ENCODE measurements around the gene SELENOM.

The SELENOM gene

DNA sequence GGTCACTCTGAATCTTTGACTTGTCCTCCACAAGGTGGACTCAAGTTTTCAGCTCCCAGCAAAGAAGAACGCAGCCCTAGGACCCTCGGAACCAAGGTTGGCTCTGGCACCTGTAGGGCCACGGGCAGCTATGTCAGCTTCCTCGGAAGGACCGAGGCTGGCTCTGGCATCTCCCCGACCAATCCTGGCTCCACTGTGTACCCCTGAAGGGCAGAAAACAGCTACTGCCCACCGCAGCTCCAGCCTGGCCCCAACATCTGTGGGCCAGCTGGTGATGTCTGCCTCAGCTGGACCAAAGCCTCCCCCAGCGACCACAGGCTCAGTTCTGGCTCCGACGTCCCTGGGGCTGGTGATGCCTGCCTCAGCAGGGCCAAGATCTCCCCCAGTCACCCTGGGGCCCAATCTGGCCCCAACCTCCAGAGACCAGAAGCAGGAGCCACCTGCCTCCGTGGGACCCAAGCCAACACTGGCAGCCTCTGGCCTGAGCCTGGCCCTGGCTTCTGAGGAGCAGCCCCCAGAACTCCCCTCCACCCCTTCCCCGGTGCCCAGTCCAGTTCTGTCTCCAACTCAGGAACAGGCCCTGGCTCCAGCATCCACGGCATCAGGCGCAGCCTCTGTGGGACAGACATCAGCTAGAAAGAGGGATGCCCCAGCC is 17.6 kb upstream of the SELENOM start:
- ChIA-PET CTCF (interaction anchor here (0.8 to 1.6 kb wide), 5 partner anchors 14 to 39 kb away, joined by 3 to 11 read pairs (median 3); partner anchors contain the start of genes PLA2G3, RNF185 and SELENOM), POLR2A (interaction anchor here (1.8 kb wide), 1 partner anchor 18 kb away, joined by 5 read pairs; the partner anchor contains the start of gene SELENOM)
- TF ChIP-seq, protein P1, sequence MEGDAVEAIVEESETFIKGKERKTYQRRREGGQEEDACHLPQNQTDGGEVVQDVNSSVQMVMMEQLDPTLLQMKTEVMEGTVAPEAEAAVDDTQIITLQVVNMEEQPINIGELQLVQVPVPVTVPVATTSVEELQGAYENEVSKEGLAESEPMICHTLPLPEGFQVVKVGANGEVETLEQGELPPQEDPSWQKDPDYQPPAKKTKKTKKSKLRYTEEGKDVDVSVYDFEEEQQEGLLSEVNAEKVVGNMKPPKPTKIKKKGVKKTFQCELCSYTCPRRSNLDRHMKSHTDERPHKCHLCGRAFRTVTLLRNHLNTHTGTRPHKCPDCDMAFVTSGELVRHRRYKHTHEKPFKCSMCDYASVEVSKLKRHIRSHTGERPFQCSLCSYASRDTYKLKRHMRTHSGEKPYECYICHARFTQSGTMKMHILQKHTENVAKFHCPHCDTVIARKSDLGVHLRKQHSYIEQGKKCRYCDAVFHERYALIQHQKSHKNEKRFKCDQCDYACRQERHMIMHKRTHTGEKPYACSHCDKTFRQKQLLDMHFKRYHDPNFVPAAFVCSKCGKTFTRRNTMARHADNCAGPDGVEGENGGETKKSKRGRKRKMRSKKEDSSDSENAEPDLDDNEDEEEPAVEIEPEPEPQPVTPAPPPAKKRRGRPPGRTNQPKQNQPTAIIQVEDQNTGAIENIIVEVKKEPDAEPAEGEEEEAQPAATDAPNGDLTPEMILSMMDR (IDR thresholded peaks at IDR 0.05; ENCODE audit: insufficient read depth, low read length, missing control alignments), result no peak
- H3K4me3 ChIP-seq (ENCODE audit: low read depth, low read length), result no peak overlapping the region
- no peak for DNase-seq (ENCODE audit: low read depth, low spot score)

DNA sequence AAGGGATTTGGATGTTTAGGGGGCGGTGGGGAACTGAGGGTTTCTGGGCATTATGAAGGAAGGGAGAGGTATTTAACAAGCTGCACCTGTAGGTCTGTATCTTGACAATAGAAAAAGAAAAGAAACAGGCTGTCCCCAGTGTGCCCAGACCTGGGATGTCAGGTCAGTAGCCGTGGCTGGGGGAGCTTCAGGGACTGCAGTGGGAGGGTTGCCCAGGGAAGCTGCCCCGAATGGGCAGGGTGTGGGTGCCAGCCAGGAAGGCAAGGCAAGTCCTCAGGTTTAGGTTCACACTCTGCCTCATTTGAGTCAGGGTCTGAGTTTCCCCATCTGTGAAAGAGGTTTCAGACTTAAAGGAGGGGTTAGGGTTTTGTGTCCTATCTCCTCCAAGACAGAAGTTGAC is 16.9 kb upstream of the SELENOM start:
- POLR2A ChIA-PET, result interaction anchor here (1.8 kb wide), 1 partner anchor 17 kb away, joined by 5 read pairs; the partner anchor contains the start of gene SELENOM
- CTCF ChIA-PET, result interaction anchor here (0.8 to 1.6 kb wide), 4 partner anchors 16 to 40 kb away, joined by 3 to 11 read pairs (median 3); partner anchors contain the start of genes PLA2G3, RNF185 and SELENOM
- no peak overlapping the region for H3K4me3 ChIP-seq (ENCODE audit: low read depth, low read length)
- no peak for DNase-seq (ENCODE audit: low read depth, low spot score)
- TF ChIP-seq, protein P1 (IDR thresholded peaks at IDR 0.05; ENCODE audit: insufficient read depth, low read length, missing control alignments), result no peak

DNA sequence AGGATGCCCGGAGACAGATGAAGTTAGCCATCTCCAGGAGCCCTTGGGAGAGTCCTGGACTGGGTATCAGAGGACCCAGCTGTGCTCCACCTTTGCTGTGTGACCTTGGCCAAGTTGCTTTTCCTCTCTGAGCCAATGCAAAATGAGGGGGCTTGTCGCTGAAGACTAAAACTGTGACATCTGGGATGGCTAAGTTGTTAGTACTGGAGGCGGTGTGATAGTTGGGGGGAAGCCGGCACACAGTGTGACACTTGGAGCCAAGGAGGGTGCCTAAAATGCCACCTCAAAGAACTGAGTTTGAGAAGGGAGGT is 15.9 kb upstream of the SELENOM start:
- ChIA-PET CTCF (interaction anchor here (2.2 kb wide), 1 partner anchor 16 kb away, joined by 8 read pairs; the partner anchor contains the start of gene SELENOM), POLR2A (no interaction called here)
- TF ChIP-seq, protein P1 (IDR thresholded peaks at IDR 0.05; ENCODE audit: insufficient read depth, low read length, missing control alignments), result no peak
- DNase-seq (ENCODE audit: low read depth, low spot score), result no peak
- peak overlapping the region; percentile 62 for H3K4me3 ChIP-seq (ENCODE audit: low read depth, low read length)

DNA sequence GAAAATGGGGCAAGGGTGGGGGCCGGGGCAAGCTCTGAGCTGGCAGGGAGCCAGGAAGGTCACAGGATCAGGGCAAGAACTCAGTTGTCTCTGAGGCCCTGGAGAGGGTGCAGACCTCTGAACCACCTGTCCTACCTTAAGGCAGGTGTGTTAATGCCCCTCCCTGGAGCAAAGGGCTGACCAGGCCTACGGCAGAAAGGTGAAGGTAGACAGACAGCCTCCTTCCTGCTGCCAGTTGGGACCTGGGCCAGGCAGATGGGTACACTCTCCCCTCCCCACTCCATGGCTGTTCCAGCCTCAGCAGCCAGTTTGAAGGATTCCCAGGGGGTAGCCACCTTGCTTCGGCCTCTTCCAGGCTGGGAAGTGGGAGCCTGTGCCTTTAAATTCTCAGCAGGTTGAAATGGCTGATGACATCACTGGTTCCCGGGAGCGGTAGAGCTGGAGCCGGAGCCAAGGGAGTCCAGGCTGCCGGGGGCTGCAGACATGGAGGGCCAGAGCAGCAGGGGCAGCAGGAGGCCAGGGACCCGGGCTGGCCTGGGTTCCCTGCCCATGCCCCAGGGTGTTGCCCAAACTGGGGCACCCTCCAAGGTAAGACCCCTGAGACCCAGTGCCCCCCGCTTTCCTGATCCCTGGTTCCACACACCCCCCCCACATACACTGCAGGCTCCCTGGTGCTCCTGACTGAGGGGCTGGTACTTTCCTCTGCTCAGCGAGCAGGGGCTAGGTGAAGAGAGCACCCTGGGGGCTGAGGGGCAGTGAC is 15.3 kb upstream of the SELENOM start, which contains the start of gene INPP5J:
Gene INPP5J, plus strand, starts transcription at position 435 of the 760 bp plus-strand sequence. Its CDS starts 49 bp downstream, at position 484.
- TF ChIP-seq, protein P1 (IDR thresholded peaks at IDR 0.05; ENCODE audit: insufficient read depth, low read length, missing control alignments), result no peak
- CTCF ChIA-PET, result interaction anchor here (0.8 to 2.2 kb wide), 3 partner anchors 15 to 150 kb away, joined by 3 to 8 read pairs (median 4); partner anchors contain the start of gene SELENOM
- POLR2A ChIA-PET, result no interaction called here
- DNase-seq (ENCODE audit: low read depth, low spot score), result no peak
- H3K4me3 ChIP-seq (ENCODE audit: low read depth, low read length), result peak within 1 kb of the TSS; percentile 62

DNA sequence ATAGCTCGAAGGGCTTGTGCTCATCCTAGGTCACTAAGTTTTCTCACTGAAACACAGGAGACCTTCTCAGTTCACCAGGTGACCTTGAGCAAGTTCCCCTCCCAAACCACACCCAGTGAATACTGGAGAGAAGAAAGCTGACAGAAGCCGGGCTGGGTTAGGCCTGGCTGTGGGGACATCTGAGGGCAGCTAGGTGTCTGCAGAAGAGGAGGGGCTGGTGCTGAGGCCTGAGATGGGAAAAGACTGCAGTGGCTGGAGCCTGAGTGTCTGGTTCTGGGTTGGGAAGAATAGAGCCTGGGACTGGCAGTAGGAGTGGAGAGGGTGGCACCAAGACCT is 14.8 kb upstream of the SELENOM start:
- no peak for DNase-seq (ENCODE audit: low read depth, low spot score)
- POLR2A ChIA-PET, result no interaction called here
- TF ChIP-seq, protein P1 (IDR thresholded peaks at IDR 0.05; ENCODE audit: insufficient read depth, low read length, missing control alignments), result no peak
- CTCF ChIA-PET, result interaction anchor here (0.8 to 2.2 kb wide), 3 partner anchors 14 to 150 kb away, joined by 3 to 8 read pairs (median 4); partner anchors contain the start of gene SELENOM
- no peak overlapping the region for H3K4me3 ChIP-seq (ENCODE audit: low read depth, low read length)

DNA sequence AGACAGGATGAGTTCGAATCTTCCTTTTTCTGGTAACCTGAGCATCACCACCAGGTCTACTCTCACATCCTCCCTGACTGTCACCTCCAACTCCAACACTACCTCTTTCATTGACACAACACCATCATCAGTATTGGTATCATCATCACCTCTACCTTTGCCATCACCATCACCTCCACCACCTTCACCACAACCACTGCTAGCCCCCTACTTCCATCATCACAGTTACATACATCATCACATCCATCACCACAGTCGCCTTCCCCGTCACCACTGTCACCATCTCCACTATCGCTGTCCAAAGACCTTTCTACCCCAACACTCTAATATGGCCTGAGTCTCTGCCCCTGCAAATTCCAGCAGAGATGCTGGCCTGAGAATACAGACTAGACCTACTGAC is 14.0 kb upstream of the SELENOM start:
- CTCF ChIA-PET, result interaction anchor here (1.1 to 2.2 kb wide), 3 partner anchors 14 to 151 kb away, joined by 4 to 8 read pairs (median 6); partner anchors contain the start of gene SELENOM
- no peak for DNase-seq (ENCODE audit: low read depth, low spot score)
- TF ChIP-seq, protein P1 (IDR thresholded peaks at IDR 0.05; ENCODE audit: insufficient read depth, low read length, missing control alignments), result no peak
- no peak overlapping the region for H3K4me3 ChIP-seq (ENCODE audit: low read depth, low read length)
- POLR2A ChIA-PET, result no interaction called here

All from AG04449 (cell line).